ENCODE results near the gene RPL3.

- TF ChIP-seq CTCF (IDR thresholded peaks at IDR 0.05; ENCODE audit: low read length) (no peak), EZH2 (IDR thresholded peaks at IDR 0.05; ENCODE audit: borderline replicate concordance, low read length) (no peak)
These were observed 40.8 kb upstream of the RPL3 start for GRCh38 chr22:39360242-39360641.

Data from OCI-LY1 (cell line).